ENCODE results near the gene UCP3. TPM values are rescaled to one million over a fixed set of nuclear protein-coding genes. Genes with fewer than 3 reads are reported as not detected.

UCP3 gene
- total and polyA plus RNA-seq, 11 donors, result 0.50 to 8.3 (median 1.7) TPM

DNA sequence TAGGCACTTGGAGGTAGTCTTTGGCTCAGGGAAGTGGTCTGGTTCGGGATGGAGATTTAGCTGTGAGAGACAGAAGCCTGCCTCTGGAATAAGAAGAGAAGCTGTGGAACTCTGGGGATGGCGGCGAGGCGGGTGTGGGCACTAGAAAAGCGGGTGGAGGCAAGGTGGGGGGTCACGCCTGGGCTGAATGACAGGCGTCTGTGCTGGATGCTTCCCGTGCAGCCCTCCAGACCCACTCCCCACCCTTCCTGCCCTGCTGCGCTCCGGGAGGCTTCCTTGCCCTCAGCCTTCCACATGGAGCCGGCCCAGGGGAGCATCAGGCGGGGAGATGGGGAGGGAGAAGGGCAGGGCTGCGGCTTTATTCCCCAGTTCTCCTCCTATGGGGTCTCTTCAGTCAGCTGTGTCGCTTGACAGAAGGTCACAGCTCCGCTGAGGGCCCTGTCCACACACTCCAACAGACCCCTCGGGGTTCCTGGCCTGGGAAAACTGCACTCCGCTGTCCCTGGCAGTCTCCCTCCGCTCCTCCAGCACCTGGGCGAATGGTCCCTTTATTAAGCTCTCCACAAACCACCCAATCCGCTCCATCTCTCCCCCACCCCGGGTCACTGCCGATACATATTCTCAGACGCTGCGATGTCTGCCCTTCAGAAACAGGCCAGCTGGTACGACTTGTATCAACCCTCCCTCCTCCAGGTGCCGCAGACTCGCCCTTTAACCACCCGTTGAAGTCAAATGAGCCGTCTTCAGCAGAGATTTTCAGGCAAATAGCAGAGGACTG, 51.8 kb downstream of the UCP3 start:
- H3K9me3 ChIP-seq, result no peaks in the 10 kb centered on the region
- TF ChIP-seq, protein P1, sequence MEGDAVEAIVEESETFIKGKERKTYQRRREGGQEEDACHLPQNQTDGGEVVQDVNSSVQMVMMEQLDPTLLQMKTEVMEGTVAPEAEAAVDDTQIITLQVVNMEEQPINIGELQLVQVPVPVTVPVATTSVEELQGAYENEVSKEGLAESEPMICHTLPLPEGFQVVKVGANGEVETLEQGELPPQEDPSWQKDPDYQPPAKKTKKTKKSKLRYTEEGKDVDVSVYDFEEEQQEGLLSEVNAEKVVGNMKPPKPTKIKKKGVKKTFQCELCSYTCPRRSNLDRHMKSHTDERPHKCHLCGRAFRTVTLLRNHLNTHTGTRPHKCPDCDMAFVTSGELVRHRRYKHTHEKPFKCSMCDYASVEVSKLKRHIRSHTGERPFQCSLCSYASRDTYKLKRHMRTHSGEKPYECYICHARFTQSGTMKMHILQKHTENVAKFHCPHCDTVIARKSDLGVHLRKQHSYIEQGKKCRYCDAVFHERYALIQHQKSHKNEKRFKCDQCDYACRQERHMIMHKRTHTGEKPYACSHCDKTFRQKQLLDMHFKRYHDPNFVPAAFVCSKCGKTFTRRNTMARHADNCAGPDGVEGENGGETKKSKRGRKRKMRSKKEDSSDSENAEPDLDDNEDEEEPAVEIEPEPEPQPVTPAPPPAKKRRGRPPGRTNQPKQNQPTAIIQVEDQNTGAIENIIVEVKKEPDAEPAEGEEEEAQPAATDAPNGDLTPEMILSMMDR (IDR thresholded peaks at IDR 0.05), result no peak
- no peak for TF ChIP-seq POLR2A (IDR thresholded peaks at IDR 0.05)
- H3K27ac ChIP-seq, result no peak overlapping the region
- H3K4me3 ChIP-seq, result no peak overlapping the region
- intact Hi-C loops (cut with DNase I), result no loop called here
- H3K4me1 ChIP-seq, result no peaks in the 10 kb centered on the region
- peaks cover 0 to 24% (median 5%) of the 10 kb centered on the region in 9 donors for H3K27me3 ChIP-seq
- DNase-seq, result no peak
- 38 to 58% (median 49%) methylated on average over 27 to 29 of the region's 29 CpGs for WGBS, 4 donors
- no peaks in the 10 kb centered on the region for H3K36me3 ChIP-seq
- ATAC-seq, result no peak

DNA sequence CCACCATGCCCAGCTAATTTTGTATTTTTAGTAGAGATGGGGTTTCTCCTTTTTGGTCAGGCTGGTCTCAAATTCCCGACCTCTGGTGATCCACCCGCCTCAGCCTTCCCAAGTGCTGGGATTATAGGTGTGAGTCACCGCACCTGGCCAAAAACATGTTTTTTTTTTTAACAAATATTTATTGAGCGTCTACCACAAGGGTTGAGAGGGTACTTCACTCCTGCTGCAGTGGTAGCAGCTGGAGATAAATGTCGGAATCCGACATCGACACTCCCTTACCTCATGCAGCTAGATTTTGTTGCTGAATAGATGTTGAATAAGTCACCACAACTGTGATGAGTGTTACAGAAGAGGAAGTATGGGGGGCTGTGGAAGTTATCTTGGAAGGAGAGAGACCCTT, 57.1 kb downstream of the UCP3 start:
- Histone ChIP-seq H3K27ac (no peak overlapping the region), H3K4me3 (no peak overlapping the region), H3K27me3 (peaks cover 0 to 12% (median 1%) of the 10 kb centered on the region in 9 donors), H3K4me1 (no peaks in the 10 kb centered on the region), H3K36me3 (no peaks in the 10 kb centered on the region), H3K9me3 (no peaks in the 10 kb centered on the region)
- intact Hi-C loops (cut with DNase I), result no loop called here
- 85 to 90% (median 88%) methylated on average over 7 of the region's 7 CpGs for WGBS, 4 donors
- TF ChIP-seq, protein P1 (IDR thresholded peaks at IDR 0.05), result no peak
- TF ChIP-seq POLR2A (IDR thresholded peaks at IDR 0.05), result no peak
- ATAC-seq, result no peak
- no peak for DNase-seq

DNA sequence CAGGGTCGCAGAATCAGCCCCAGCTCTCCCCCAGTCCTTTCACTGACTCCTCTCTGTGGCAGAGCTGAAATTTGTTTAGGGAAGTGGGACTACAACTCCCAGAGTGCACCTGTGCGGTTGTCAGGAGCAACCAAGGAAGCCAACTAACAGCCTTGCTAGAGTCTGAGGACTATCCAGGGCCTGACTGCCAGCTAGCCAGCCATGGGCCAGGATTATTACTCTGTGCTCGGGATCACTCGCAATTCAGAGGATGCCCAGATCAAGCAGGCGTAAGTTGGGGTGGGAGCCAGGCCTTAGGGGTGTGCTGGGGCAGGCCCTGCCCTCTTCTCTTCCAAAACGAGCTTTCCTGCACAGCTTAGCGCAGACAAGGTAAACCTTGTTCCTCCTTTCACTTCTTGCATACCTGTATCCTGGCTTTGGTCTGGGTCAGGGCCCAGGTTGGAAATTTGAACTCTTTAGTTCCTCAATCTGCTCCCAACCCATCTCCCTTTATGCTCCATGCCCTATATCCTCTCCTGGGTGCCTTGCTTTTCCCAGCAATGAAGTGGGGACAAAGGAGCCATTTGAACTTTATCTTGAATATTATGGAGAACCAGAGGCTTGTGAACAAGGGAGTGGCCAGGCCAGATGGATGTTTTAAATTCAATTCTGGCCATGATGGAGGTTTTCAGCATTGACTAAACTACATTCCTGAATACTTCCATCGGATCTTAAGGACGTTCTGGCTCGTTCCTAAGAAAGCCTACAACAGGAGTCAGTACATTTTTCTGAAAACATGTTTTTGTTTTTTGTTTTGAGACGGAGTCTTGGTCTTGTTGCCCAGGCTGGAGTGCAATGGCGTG, 57.8 kb downstream of the UCP3 start, which contains the start of gene DNAJB13:
Gene DNAJB13, plus strand, starts transcription at position 158 of the 842 bp plus-strand sequence. Its CDS starts 44 bp downstream, at position 202.
- no peaks in the 10 kb centered on the region for H3K9me3 ChIP-seq
- H3K27ac ChIP-seq, result no peak within 1 kb of the TSS
- DNase-seq, result no peak
- peak in 2 of 4 donors; percentile 34 to 57 for ATAC-seq
- intact Hi-C loops (cut with DNase I), result no loop called here
- H3K36me3 ChIP-seq, result no peaks in the 10 kb centered on the region
- no peak for TF ChIP-seq POLR2A (IDR thresholded peaks at IDR 0.05)
- TF ChIP-seq, protein P1 (IDR thresholded peaks at IDR 0.05), result no peak
- 81 to 87% (median 85%) methylated on average over 12 of the region's 12 CpGs for WGBS, 4 donors
- no peak within 1 kb of the TSS for H3K4me3 ChIP-seq
- no peaks in the 10 kb centered on the region for H3K4me1 ChIP-seq
- H3K27me3 ChIP-seq, result peaks cover 0 to 7% (median 0%) of the 10 kb centered on the region in 9 donors

Other genes with a start within 250 kb of the UCP3 start
- gene RAB6A, start 248.0 kb downstream of the UCP3 start, total RNA-seq, result 100 to 1,000 TPM in 7 of 9 donors, 10 to 100 TPM in 2; 92.2 to 143 (median 123) TPM
- 100 to 1,000 TPM in 1 of 2 donors, 10 to 100 TPM in 1; 41.7 to 110 TPM for gene RAB6A, start 248.0 kb downstream of the UCP3 start, polyA plus RNA-seq
- 10 to 100 TPM; 21.0 to 43.5 (median 39.4) TPM for gene MRPL48, start 221.2 kb downstream of the UCP3 start, total RNA-seq
- gene MRPL48, start 221.2 kb downstream of the UCP3 start, polyA plus RNA-seq, result 10 to 100 TPM; 33.3 to 47.7 TPM
- 10 to 100 TPM; 46.0 to 83.4 (median 53.1) TPM for gene COA4, start 132.2 kb downstream of the UCP3 start, total RNA-seq
- gene COA4, start 132.2 kb downstream of the UCP3 start, polyA plus RNA-seq, result 100 to 1,000 TPM in 1 of 2 donors, 10 to 100 TPM in 1; 83.9 to 136 TPM
- 10 to 100 TPM in 5 of 9 donors, 1 to 10 TPM in 4; 3.9 to 18.4 (median 11.1) TPM for gene PAAF1, start 132.1 kb downstream of the UCP3 start, total RNA-seq
- 10 to 100 TPM; 11.4 to 13.0 TPM for gene PAAF1, start 132.1 kb downstream of the UCP3 start, polyA plus RNA-seq
- gene DNAJB13, start 58.1 kb downstream of the UCP3 start, total RNA-seq, result not detected
- under 1 TPM in 1 of 2 donors, not detected in 1; 0.14 TPM for gene DNAJB13, start 58.1 kb downstream of the UCP3 start, polyA plus RNA-seq
- 100 to 1,000 TPM in 1 of 9 donors, 10 to 100 TPM in 8; 13.7 to 170 (median 19.7) TPM for gene UCP2, start 26.2 kb downstream of the UCP3 start, total RNA-seq
- 10 to 100 TPM; 11.9 to 20.2 TPM for gene UCP2, start 26.2 kb downstream of the UCP3 start, polyA plus RNA-seq
- gene C2CD3, start 161.9 kb upstream of the UCP3 start, total RNA-seq, result 10 to 100 TPM in 7 of 9 donors, 1 to 10 TPM in 2; 9.7 to 18.7 (median 14.9) TPM
- gene C2CD3, start 161.9 kb upstream of the UCP3 start, polyA plus RNA-seq, result 10 to 100 TPM in 1 of 2 donors, 1 to 10 TPM in 1; 6.5 to 12.5 TPM
- gene PPME1, start 162.2 kb upstream of the UCP3 start, total RNA-seq, result 10 to 100 TPM; 23.1 to 31.5 (median 28.5) TPM
- 10 to 100 TPM; 21.3 to 40.5 TPM for gene PPME1, start 162.2 kb upstream of the UCP3 start, polyA plus RNA-seq